ENCODE results near the gene GP9.
"Not testable (repeated sequence)": the region's sequence is repeated elsewhere in the genome, so short reads cannot be mapped to it uniquely, and the experiment has no call there.

Gene GP9

GRCh38 chr3:129082026-129082425 lies 21.4 kb downstream of the GP9 start:
- no peak for DNase-seq (ENCODE audit: low spot score)
- in situ Hi-C loops (cut with MboI; ENCODE audit: low sequenced_read_pairs, unreplicated experiment): no loop called here
- TF ChIP-seq CTCF (IDR thresholded peaks at IDR 0.05; ENCODE audit: borderline replicate concordance, control extremely low read depth, extremely low read depth, insufficient read depth, missing control alignments): no peak

DNA sequence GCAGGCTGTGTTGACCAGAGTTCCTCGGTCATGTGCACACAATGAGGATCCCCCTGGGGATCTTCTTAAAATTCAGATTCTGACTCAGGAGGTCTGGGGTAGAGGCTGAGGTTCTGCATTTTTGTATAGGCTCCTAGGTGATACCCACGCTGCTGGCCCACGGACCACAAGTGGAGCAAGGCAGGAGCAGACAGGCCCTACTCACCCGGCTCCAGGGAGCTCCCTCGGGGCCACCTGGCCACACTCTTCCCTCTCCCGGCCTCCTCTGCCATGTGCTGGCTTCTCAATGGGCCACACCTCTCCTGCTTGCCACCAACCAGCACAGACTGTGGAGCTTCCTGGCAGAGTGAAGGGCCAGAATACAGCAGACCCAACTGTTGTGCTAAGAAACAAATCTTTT lies 23.9 kb downstream of the GP9 start:
- DNase-seq (ENCODE audit: low spot score): no peak
- in situ Hi-C loops (cut with MboI; ENCODE audit: low sequenced_read_pairs, unreplicated experiment): no loop called here
- no peak for TF ChIP-seq CTCF (IDR thresholded peaks at IDR 0.05; ENCODE audit: borderline replicate concordance, control extremely low read depth, extremely low read depth, insufficient read depth, missing control alignments)

DNA sequence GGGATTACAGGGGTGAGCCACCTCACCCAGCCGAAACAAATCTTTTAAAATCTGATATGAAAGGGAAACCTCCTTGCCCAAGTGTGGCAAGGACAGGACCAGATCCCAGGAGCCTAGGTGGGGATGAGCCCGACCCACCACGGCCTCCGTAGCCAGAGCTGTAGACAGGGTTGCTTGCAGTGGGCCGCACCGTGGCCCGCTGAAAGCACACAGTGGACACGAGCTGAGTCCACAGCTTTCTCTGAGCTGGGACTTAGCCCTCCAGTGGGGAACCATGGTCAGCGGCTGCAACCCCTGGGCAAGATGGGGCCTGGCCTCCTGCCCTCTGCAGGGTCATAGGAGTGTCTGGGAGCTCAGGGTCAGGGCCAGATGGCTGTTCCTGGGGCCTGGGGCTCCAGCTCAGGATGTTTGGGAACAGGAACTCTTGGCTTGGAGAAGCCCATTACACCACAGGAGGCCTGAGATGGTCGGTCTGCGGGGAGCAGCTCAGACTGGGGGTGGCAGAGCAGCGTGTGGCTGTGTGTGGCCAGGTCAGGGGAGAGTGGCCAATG lies 24.7 kb downstream of the GP9 start:
- TF ChIP-seq CTCF (IDR thresholded peaks at IDR 0.05; ENCODE audit: borderline replicate concordance, control extremely low read depth, extremely low read depth, insufficient read depth, missing control alignments): no peak
- in situ Hi-C loops (cut with MboI; ENCODE audit: low sequenced_read_pairs, unreplicated experiment): no loop called here
- DNase-seq (ENCODE audit: low spot score): no peak

- no peak for DNase-seq (ENCODE audit: low spot score)
- in situ Hi-C loops (cut with MboI; ENCODE audit: low sequenced_read_pairs, unreplicated experiment): no loop called here
- TF ChIP-seq CTCF (IDR thresholded peaks at IDR 0.05; ENCODE audit: borderline replicate concordance, control extremely low read depth, extremely low read depth, insufficient read depth, missing control alignments): no peak
Observed at GRCh38 chr3:129085818-129086217, 25.2 kb downstream of the GP9 start.

- no peak for TF ChIP-seq CTCF (IDR thresholded peaks at IDR 0.05; ENCODE audit: borderline replicate concordance, control extremely low read depth, extremely low read depth, insufficient read depth, missing control alignments)
- no peak for DNase-seq (ENCODE audit: low spot score)
- in situ Hi-C loops (cut with MboI; ENCODE audit: low sequenced_read_pairs, unreplicated experiment): no loop called here
Observed at GRCh38 chr3:129087138-129087702, 26.6 kb downstream of the GP9 start.

DNA sequence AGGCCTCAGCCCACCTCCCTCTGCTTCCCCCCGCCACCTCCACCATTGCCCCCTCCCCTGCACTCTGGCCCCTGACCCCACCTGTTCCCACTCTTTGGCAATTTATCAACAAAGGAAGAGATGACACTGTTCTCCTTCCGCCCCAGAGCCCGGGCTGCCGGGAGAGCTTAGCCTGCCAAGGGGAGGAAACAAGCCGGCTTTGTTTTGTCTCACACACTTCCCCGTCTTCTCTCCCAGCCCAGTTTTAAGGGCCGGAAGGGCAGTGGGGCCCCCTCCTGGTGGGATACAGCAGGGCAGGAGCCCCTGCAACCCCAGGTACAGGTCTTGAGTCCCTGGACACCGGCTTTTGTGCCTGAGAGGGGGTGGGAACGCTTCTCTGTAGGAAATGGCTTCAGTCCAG lies 27.3 kb downstream of the GP9 start:
- in situ Hi-C loops (cut with MboI; ENCODE audit: low sequenced_read_pairs, unreplicated experiment); DNase-seq (ENCODE audit: low spot score): not testable (repeated sequence)

DNA sequence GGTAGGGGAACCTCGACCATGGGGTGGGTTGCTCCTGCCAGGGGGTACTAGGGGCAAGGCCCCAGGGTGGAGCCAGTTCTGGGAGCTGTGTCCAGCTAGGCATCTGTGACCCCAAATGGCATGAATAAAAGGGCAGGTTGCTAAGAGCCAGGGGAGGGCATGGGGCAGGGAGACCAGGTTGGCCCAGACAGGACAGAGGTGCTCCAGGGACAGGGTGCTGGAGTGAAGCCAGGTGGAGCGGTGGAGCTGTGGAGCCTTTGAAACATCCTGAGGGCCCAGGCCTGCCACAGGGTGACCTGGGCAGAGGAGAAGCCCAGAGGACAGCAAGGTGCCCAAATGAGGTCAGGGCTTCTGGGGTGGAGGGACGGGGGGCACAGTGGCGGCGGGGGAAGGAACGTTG lies 27.7 kb downstream of the GP9 start:
- DNase-seq (ENCODE audit: low spot score); in situ Hi-C loops (cut with MboI; ENCODE audit: low sequenced_read_pairs, unreplicated experiment): not testable (repeated sequence)

DNA sequence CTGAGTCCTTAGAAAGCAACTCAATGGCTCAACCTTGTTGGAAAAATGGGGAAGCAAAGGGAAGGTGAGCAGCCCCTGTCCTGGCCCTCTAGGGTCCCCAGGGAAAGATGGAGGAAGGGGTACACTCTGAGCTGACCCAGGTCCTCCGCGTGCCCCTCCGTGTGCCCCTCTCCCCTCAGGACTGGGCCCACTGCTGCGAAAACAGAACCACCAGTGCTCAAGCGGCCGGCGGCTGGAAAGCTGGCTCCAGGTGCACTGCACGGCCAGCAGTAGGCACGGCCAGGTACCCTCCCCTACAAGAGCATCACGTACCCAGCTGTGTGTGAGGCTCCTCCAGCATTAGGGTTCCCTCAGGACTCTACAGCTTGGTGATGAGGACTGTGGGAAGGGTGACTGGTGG lies 34.7 kb downstream of the GP9 start:
- no peak for DNase-seq (ENCODE audit: low spot score)
- in situ Hi-C loops (cut with MboI; ENCODE audit: low sequenced_read_pairs, unreplicated experiment): no loop called here
- no peak for TF ChIP-seq CTCF (IDR thresholded peaks at IDR 0.05; ENCODE audit: borderline replicate concordance, control extremely low read depth, extremely low read depth, insufficient read depth, missing control alignments)

Measured in GM13976 (cell line).